NCI-H146 (cell line): Measurements from ENCODE around the gene SETD7.

Experiments used
- DNase-seq: peaks from one replicate; lab custom pipeline; 2025; lab: John Stamatoyannopoulos, UW

The SETD7 gene

GRCh38 chr4:139509727-139510410 lies 46.1 kb downstream of the SETD7 start:
- DNase-seq = no peak

GRCh38 chr4:139508581-139509237 lies 47.3 kb downstream of the SETD7 start:
- no peak for DNase-seq

- DNase-seq = no peak
Measured at GRCh38 chr4:139506774-139507173, 49.2 kb downstream of the SETD7 start.

GRCh38 chr4:139503622-139504166 lies 52.3 kb downstream of the SETD7 start:
- DNase-seq = no peak

GRCh38 chr4:139501927-139502899 lies 53.8 kb downstream of the SETD7 start:
- no peak for DNase-seq

GRCh38 chr4:139501527-139501926 lies 54.5 kb downstream of the SETD7 start:
- DNase-seq = no peak

GRCh38 chr4:139501117-139501516 lies 54.9 kb downstream of the SETD7 start:
- no peak for DNase-seq

- DNase-seq = no peak
Measured at GRCh38 chr4:139499186-139499585, 56.8 kb downstream of the SETD7 start.

GRCh38 chr4:139493176-139493575 lies 62.8 kb downstream of the SETD7 start:
- no peak for DNase-seq

- no peak for DNase-seq
Measured at GRCh38 chr4:139492429-139492828, 63.6 kb downstream of the SETD7 start.

- no peak for DNase-seq
Measured at GRCh38 chr4:139489638-139490037, 66.4 kb downstream of the SETD7 start.

GRCh38 chr4:139488442-139488841 lies 67.6 kb downstream of the SETD7 start:
- DNase-seq = no peak

GRCh38 chr4:139484783-139485311 lies 71.2 kb downstream of the SETD7 start:
- no peak for DNase-seq

- no peak for DNase-seq
Measured at GRCh38 chr4:139483000-139483399, 73.0 kb downstream of the SETD7 start.

- DNase-seq = no peak
Measured at GRCh38 chr4:139481465-139481864, 74.6 kb downstream of the SETD7 start.

GRCh38 chr4:139476363-139476762 lies 79.7 kb downstream of the SETD7 start:
- DNase-seq = no peak

GRCh38 chr4:139472852-139473251 lies 83.2 kb downstream of the SETD7 start:
- DNase-seq = no peak

- no peak for DNase-seq
Measured at GRCh38 chr4:139470997-139471665, 84.9 kb downstream of the SETD7 start.

GRCh38 chr4:139470295-139470694 lies 85.7 kb downstream of the SETD7 start:
- no peak for DNase-seq

- DNase-seq = no peak
Measured at GRCh38 chr4:139469869-139470268, 86.2 kb downstream of the SETD7 start.

- DNase-seq = no peak
Measured at GRCh38 chr4:139469216-139469615, 86.8 kb downstream of the SETD7 start.
